Measurements from ENCODE around the gene NVL.

The NVL gene

DNA sequence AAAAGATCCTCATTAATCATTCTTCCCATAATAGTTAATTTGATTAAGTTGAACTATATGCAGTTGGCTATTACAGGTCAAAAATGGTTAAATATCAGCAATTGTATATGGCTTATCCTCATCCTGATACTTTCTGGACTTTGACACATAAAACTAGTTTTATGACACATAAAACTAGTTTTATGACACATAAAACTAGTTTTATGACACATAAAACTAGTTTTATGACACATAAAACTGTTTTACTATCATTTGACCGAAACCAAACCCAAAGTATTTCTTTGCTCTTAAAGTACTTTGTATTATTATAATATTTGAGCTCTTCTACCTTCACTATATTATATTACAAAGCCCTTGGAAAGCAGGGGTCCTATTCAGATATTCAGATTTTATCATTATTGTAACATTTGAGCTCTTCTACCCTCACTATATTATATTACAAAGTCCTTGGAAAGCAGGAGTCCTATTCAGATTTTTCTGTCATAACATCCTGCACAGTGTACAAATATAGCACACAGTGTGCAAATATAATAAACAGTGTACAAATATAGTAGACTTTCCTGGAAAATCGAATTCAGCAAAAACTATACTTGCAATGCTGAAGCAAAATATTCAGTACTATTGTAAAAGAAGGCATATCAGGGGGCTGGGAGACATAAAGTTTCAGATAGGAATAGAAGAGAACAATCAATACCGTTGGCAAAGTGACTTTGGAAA is 53.0 kb downstream of the NVL start:
- ATAC-seq: no peak
- TF ChIP-seq, protein P1, sequence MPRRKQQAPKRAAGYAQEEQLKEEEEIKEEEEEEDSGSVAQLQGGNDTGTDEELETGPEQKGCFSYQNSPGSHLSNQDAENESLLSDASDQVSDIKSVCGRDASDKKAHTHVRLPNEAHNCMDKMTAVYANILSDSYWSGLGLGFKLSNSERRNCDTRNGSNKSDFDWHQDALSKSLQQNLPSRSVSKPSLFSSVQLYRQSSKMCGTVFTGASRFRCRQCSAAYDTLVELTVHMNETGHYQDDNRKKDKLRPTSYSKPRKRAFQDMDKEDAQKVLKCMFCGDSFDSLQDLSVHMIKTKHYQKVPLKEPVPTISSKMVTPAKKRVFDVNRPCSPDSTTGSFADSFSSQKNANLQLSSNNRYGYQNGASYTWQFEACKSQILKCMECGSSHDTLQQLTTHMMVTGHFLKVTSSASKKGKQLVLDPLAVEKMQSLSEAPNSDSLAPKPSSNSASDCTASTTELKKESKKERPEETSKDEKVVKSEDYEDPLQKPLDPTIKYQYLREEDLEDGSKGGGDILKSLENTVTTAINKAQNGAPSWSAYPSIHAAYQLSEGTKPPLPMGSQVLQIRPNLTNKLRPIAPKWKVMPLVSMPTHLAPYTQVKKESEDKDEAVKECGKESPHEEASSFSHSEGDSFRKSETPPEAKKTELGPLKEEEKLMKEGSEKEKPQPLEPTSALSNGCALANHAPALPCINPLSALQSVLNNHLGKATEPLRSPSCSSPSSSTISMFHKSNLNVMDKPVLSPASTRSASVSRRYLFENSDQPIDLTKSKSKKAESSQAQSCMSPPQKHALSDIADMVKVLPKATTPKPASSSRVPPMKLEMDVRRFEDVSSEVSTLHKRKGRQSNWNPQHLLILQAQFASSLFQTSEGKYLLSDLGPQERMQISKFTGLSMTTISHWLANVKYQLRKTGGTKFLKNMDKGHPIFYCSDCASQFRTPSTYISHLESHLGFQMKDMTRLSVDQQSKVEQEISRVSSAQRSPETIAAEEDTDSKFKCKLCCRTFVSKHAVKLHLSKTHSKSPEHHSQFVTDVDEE (CRISPR knock-in tag; IDR thresholded peaks at IDR 0.05): no peak
- TF ChIP-seq PPARA (CRISPR knock-in tag; IDR thresholded peaks at IDR 0.05; ENCODE audit: borderline replicate concordance): no peak
- TF ChIP-seq, protein P2, sequence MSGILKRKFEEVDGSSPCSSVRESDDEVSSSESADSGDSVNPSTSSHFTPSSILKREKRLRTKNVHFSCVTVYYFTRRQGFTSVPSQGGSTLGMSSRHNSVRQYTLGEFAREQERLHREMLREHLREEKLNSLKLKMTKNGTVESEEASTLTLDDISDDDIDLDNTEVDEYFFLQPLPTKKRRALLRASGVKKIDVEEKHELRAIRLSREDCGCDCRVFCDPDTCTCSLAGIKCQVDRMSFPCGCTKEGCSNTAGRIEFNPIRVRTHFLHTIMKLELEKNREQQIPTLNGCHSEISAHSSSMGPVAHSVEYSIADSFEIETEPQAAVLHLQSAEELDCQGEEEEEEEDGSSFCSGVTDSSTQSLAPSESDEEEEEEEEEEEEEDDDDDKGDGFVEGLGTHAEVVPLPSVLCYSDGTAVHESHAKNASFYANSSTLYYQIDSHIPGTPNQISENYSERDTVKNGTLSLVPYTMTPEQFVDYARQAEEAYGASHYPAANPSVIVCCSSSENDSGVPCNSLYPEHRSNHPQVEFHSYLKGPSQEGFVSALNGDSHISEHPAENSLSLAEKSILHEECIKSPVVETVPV (CRISPR knock-in tag; IDR thresholded peaks at IDR 0.05): no peak
- no peak for TF ChIP-seq ZNF70 (CRISPR knock-in tag; IDR thresholded peaks at IDR 0.05)
- no peak for TF ChIP-seq ZNF565 (CRISPR knock-in tag; conservative IDR thresholded peaks at IDR 0.05; ENCODE audit: low read depth)
- TF ChIP-seq TOX (CRISPR knock-in tag; IDR thresholded peaks at IDR 0.05; ENCODE audit: borderline replicate concordance): no peak
- TF ChIP-seq ZFP30 (CRISPR knock-in tag; IDR thresholded peaks at IDR 0.05): no peak
- TF ChIP-seq GLIS3 (CRISPR knock-in tag; IDR thresholded peaks at IDR 0.05): no peak
- TF ChIP-seq, protein P3, sequence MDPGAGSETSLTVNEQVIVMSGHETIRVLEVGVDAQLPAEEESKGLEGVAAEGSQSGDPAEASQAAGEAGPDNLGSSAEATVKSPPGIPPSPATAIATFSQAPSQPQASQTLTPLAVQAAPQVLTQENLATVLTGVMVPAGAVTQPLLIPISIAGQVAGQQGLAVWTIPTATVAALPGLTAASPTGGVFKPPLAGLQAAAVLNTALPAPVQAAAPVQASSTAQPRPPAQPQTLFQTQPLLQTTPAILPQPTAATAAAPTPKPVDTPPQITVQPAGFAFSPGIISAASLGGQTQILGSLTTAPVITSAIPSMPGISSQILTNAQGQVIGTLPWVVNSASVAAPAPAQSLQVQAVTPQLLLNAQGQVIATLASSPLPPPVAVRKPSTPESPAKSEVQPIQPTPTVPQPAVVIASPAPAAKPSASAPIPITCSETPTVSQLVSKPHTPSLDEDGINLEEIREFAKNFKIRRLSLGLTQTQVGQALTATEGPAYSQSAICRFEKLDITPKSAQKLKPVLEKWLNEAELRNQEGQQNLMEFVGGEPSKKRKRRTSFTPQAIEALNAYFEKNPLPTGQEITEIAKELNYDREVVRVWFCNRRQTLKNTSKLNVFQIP (CRISPR knock-in tag; IDR thresholded peaks at IDR 0.05; ENCODE audit: borderline replicate concordance, low read depth): no peak
- TF ChIP-seq, protein P4, sequence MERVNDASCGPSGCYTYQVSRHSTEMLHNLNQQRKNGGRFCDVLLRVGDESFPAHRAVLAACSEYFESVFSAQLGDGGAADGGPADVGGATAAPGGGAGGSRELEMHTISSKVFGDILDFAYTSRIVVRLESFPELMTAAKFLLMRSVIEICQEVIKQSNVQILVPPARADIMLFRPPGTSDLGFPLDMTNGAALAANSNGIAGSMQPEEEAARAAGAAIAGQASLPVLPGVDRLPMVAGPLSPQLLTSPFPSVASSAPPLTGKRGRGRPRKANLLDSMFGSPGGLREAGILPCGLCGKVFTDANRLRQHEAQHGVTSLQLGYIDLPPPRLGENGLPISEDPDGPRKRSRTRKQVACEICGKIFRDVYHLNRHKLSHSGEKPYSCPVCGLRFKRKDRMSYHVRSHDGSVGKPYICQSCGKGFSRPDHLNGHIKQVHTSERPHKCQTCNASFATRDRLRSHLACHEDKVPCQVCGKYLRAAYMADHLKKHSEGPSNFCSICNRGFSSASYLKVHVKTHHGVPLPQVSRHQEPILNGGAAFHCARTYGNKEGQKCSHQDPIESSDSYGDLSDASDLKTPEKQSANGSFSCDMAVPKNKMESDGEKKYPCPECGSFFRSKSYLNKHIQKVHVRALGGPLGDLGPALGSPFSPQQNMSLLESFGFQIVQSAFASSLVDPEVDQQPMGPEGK (CRISPR knock-in tag; IDR thresholded peaks at IDR 0.05; ENCODE audit: borderline replicate concordance): no peak
- TF ChIP-seq CSDC2 (CRISPR knock-in tag; IDR thresholded peaks at IDR 0.05): no peak
- TF ChIP-seq ARNTL (CRISPR knock-in tag; IDR thresholded peaks at IDR 0.05; ENCODE audit: borderline replicate concordance, low read depth): no peak
- no peak for TF ChIP-seq ZC3H10 (CRISPR knock-in tag; IDR thresholded peaks at IDR 0.05)
- no peak for TF ChIP-seq ZFP3 (CRISPR knock-in tag; IDR thresholded peaks at IDR 0.05)
- TF ChIP-seq ISL1 (CRISPR knock-in tag; IDR thresholded peaks at IDR 0.05): no peak
- TF ChIP-seq TCF4 (CRISPR knock-in tag; IDR thresholded peaks at IDR 0.05; ENCODE audit: borderline replicate concordance): no peak
- no peak for TF ChIP-seq RARB (CRISPR knock-in tag; IDR thresholded peaks at IDR 0.05)
- no peak for TF ChIP-seq BACH2 (CRISPR knock-in tag; IDR thresholded peaks at IDR 0.05; ENCODE audit: borderline replicate concordance)

DNA sequence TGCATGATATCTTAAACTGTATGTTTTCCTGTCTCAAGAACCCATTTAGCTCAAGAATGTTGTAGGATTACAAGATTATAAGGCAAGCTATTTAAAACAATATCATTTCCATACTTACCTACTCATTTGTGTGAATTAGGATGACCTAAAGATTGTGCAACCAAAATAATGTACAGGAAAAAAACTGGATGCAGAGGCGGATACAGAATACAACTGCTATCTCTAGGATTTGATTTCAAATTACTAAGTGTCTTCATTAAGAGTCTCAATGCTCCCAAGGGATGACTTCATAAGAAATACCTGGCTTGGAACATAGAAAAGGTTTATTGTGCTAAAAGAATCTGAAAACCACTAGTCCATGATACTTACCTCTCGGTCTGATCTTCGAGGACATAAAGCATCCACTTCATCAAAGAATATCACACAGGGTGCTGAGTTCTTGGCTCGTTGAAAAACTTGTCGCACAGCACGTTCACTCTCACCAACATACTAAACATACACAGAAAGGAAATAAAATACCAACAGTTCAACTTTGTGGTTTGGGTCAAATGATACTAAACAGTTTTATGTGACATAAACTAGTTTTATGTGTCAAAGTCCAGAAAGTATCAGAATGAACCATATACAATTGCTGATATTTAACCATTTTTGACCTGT is 54.9 kb downstream of the NVL start:
- TF ChIP-seq ZNF70 (CRISPR knock-in tag; IDR thresholded peaks at IDR 0.05) (no peak), RARB (CRISPR knock-in tag; IDR thresholded peaks at IDR 0.05) (no peak), ZFP3 (CRISPR knock-in tag; IDR thresholded peaks at IDR 0.05) (no peak), ZNF565 (CRISPR knock-in tag; conservative IDR thresholded peaks at IDR 0.05; ENCODE audit: low read depth) (no peak)
- ATAC-seq: no peak

DNA sequence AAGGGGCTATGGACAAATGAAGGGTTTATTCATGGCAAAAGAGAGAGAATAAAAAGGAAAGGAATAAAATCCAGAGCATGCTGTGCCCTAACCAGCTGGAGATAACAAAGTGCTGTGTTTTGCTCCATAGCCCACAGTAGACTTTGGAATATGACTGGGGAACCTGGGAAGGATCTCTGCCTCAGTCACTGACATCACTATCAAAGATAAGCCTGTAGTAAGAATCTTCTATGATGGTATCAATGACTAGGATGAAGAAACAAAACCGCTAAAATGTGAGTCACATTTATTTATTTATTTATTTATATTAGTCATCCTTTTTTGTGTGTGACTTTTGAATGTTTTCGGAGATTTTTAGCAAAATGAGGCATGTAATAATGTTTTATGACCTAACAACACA is 56.3 kb downstream of the NVL start:
- TF ChIP-seq ARNTL (CRISPR knock-in tag; IDR thresholded peaks at IDR 0.05; ENCODE audit: borderline replicate concordance, low read depth): no peak
- TF ChIP-seq, protein P5, sequence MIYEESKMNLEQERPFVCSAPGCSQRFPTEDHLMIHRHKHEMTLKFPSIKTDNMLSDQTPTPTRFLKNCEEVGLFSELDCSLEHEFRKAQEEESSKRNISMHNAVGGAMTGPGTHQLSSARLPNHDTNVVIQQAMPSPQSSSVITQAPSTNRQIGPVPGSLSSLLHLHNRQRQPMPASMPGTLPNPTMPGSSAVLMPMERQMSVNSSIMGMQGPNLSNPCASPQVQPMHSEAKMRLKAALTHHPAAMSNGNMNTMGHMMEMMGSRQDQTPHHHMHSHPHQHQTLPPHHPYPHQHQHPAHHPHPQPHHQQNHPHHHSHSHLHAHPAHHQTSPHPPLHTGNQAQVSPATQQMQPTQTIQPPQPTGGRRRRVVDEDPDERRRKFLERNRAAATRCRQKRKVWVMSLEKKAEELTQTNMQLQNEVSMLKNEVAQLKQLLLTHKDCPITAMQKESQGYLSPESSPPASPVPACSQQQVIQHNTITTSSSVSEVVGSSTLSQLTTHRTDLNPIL (CRISPR knock-in tag; IDR thresholded peaks at IDR 0.05; ENCODE audit: low read depth): 0 out of 2 replicates have a peak, but pooled peaks have one; percentile 21
- TF ChIP-seq, protein P4 (CRISPR knock-in tag; IDR thresholded peaks at IDR 0.05; ENCODE audit: borderline replicate concordance): no peak
- ATAC-seq: no peak; the same call in 2 of the 3 replicates
